Nephron progenitor cell (in vitro differentiated cells): ENCODE results near the gene DOC2B.
"Not testable (repeated sequence)": the region's sequence is repeated elsewhere in the genome, so short reads cannot be mapped to it uniquely, and the experiment has no call there.

Experiments used
- DNase-seq: peaks from one replicate; pipeline ENCODE4 v3.0.0; 2021
- H3K27ac Mint-ChIP-seq: 2 replicates; pipeline ENCODE4 v1.8.0; 2021; ENCODE audit warnings: mild to moderate bottlenecking, moderate library complexity, mixed read lengths
- H3K27me3 Mint-ChIP-seq: 2 replicates; pipeline ENCODE4 v1.8.0; 2021; ENCODE audit warnings: mild to moderate bottlenecking, low read depth, mixed read lengths; ENCODE audit not compliant: poor library complexity
- H3K36me3 Mint-ChIP-seq: 2 replicates; pipeline ENCODE4 v1.8.0; 2021; ENCODE audit warnings: low read depth, mixed read lengths
- H3K4me1 Mint-ChIP-seq: 2 replicates; pipeline ENCODE4 v1.8.0; 2021; ENCODE audit warnings: mixed read lengths
- H3K4me3 Mint-ChIP-seq: 2 replicates; pipeline ENCODE4 v1.8.0; 2021; ENCODE audit warnings: mild to moderate bottlenecking, moderate library complexity, mixed read lengths
- H3K9me3 Mint-ChIP-seq: 2 replicates; pipeline ENCODE4 v1.8.0; 2021; ENCODE audit warnings: mild to moderate bottlenecking, moderate library complexity, mixed read lengths
- TF ChIP-seq, protein P1 (sequence below): fragments of 200-600 bp; sonication (generic); IDR thresholded peaks from 2 replicates; pipeline ENCODE4 v1.5.0; 2021; ENCODE audit warnings: antibody characterized with exemption

DOC2B gene

DNA sequence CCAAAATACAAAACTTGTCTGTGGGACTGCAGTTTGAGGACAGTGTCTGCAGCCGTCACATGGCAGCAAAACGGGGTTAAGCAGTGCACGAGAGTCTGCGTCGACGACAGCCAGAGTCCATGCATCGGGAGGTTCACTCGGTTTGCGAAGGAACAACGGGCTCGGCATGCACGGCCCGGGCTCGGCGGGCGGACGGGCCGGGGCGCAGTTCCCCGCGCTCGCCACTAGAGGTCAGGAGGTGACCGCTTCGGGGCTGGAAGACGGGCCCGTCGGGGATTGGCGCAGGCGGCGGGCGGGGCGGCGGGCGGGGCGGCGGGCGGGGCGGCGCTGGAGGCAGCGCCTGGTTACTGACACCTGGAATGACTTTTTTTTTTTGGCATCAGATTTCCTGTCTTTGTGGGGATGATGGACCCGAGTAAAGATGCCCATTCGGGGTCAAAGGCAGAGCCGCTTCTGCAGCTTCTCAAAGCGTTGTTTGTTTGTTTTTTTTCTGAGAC lies 37.6 kb downstream of the DOC2B start:
- no peaks in the 10 kb centered on the region for H3K36me3 Mint-ChIP-seq

DNA sequence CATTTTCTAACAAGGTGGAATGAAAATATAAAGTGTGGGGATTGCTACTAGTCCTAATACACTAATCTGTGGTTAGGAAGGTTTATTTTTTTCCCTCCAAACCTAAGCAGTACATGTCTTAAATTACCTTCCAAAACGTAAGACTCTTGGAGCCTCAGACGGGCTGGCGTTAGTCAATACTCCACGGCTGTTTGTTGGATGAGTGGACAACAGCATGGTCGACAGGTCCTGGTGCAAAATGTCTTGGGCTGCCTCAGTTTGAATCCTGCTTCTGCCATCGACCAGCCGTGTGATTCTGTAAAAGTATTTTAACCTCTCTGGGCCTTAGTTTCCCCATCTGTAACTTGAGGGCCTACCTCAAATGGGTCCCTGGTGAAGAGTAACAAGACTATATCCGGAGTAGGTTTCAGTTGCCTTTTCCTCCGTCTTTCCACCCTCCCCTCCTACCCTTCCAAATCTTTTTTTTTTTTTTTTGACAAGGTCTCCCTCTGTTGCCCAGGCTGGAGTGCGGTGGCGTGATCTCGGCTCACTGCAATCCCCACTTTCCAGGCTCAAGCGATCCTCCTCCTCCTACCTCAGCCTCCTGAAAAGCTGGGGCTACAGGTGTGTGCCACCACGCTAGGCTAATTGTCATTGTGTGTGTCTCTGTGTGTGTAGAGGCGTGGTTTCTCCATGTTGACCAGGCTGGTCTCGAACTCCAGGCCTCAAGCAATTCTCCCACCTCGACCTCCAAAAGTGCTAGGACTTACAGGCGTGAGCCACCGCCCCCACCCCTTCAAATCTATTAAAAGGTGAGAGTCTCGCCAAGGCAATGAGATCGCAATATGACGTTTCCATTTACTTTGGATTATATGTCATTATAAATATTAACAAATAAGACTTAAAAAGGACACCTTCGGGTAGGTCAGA lies 38.3 kb downstream of the DOC2B start:
- Mint-ChIP-seq H3K4me3 (no peak overlapping the region), H3K27ac (no peak overlapping the region), H3K9me3 (no peaks in the 10 kb centered on the region), H3K4me1 (no peaks in the 10 kb centered on the region), H3K27me3 (peaks cover 13% of the 10 kb centered on the region), H3K36me3 (no peaks in the 10 kb centered on the region)
- no peak for DNase-seq
- TF ChIP-seq, protein P1, sequence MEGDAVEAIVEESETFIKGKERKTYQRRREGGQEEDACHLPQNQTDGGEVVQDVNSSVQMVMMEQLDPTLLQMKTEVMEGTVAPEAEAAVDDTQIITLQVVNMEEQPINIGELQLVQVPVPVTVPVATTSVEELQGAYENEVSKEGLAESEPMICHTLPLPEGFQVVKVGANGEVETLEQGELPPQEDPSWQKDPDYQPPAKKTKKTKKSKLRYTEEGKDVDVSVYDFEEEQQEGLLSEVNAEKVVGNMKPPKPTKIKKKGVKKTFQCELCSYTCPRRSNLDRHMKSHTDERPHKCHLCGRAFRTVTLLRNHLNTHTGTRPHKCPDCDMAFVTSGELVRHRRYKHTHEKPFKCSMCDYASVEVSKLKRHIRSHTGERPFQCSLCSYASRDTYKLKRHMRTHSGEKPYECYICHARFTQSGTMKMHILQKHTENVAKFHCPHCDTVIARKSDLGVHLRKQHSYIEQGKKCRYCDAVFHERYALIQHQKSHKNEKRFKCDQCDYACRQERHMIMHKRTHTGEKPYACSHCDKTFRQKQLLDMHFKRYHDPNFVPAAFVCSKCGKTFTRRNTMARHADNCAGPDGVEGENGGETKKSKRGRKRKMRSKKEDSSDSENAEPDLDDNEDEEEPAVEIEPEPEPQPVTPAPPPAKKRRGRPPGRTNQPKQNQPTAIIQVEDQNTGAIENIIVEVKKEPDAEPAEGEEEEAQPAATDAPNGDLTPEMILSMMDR, result no peak

More for the DNA sequence above, 37.6 kb downstream of the DOC2B start:
- Mint-ChIP-seq H3K4me1 (no peaks in the 10 kb centered on the region), H3K27me3 (peaks cover 17% of the 10 kb centered on the region), H3K4me3 (no peak overlapping the region), H3K27ac (no peak overlapping the region), H3K9me3 (no peaks in the 10 kb centered on the region)
- TF ChIP-seq, protein P1, result peak; percentile 84
- DNase-seq, result peak; percentile 97

DNA sequence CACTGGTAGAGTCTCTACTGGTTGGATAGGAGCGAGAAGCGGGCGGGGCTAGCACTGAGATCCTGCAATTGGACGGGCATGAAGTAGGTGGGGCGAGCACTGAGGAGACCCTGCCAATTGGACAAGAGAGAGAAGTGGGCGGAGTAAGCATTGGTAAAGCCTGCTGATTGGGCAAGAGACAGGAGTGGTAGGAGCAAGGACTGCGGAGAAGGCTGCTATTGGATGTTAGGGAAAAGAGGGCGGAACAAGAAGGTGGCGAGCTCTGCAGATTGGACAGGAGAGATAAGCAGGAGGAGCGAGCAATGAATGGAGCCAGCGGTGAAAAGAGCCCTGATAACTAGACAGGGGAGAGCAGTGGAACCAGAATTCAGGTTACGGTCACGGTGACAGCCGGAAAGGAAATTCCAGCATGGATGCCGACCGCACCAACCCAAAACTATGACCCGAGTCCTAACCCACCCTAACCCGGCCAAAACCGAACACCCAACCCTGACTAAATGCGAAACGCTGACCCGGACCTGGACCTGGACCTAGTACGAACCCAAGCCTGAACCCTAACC lies 39.3 kb downstream of the DOC2B start:
- TF ChIP-seq, protein P1, result no peak
- DNase-seq, result no peak

DNA sequence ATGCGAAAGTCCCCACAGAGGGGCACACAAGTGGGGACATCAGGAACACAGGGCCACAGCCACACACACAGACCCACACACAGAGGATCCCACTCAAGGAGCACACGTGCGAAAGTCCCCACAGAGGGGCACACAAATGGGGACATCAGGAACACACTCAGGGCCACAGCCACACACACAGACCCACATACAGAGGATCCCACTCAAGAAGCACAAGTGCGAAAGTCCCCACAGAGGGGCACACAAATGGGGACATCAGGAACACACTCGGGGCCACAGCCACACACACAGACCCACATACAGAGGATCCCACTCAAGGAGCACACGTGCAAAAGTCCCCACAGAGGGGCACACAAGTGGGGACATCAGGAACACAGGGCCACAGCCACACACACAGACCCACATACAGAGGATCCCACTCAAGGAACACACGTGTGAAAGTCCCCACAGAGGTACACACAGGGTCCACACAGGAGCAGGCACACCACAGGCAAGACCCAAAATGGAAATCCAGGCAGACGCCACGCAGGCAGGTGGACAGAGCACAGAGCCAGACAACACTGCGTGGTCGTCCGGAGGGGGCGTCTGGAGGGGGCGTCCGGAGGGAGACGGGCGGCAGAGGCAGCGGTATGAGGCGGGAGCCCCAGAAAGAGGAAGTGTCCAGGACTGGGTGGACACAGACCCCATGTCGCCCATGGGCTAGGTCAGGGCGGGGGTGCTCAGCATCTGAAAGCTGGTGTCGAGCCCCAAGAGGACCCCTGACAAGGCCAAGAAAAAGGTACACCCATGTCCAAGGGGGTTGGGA lies 41.8 kb downstream of the DOC2B start:
- H3K9me3 Mint-ChIP-seq, DNase-seq, H3K4me3 Mint-ChIP-seq, H3K36me3 Mint-ChIP-seq, H3K4me1 Mint-ChIP-seq, H3K27ac Mint-ChIP-seq: not testable (repeated sequence)
- H3K27me3 Mint-ChIP-seq, result peaks cover 13% of the 10 kb centered on the region

More for the DNA sequence above, 39.3 kb downstream of the DOC2B start:
- no peak overlapping the region for H3K4me3 Mint-ChIP-seq
- no peaks in the 10 kb centered on the region for H3K4me1 Mint-ChIP-seq
- H3K36me3 Mint-ChIP-seq, result no peaks in the 10 kb centered on the region
- no peaks in the 10 kb centered on the region for H3K9me3 Mint-ChIP-seq
- H3K27ac Mint-ChIP-seq, result no peak overlapping the region
- peaks cover 13% of the 10 kb centered on the region for H3K27me3 Mint-ChIP-seq

DNA sequence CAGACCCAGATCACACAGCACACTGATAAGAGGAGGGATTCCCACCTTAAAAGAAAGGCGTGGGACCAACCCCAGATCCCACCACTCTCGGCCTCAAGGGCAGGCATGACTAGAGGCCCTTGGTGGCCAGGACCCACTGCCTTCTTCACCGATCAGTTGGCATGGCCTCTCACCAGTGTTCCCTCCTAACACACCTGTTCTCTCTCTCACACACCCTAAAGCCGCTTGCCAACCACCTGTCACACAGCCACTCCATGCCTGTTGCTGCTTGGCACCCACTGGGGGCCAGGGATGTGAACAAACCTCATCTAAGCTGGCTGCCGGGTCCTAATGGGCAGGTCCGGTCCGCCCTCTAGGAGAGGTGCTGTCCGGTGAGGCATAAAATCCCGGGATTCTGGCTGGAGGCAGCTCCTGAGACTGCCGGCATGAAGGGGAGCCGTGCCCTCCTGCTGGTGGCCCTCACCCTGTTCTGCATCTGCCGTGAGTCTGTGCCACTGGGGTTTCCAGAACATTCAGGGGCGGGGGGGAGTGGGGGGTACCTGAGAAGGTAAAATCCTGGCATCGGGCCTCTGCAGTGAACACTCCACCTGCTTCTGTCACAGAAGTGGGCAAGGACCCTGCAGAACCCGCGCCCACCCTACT lies 44.2 kb downstream of the DOC2B start, which contains the start of gene SCGB1C2:
Gene SCGB1C2, plus strand, starts transcription at position 404 of the 642 bp plus-strand sequence. Its CDS starts 22 bp downstream, at position 426.
- H3K27ac Mint-ChIP-seq, H3K36me3 Mint-ChIP-seq, H3K4me3 Mint-ChIP-seq, H3K27me3 Mint-ChIP-seq, H3K4me1 Mint-ChIP-seq, DNase-seq, H3K9me3 Mint-ChIP-seq: not testable (repeated sequence)

- H3K9me3 Mint-ChIP-seq, H3K27me3 Mint-ChIP-seq, H3K27ac Mint-ChIP-seq, H3K4me1 Mint-ChIP-seq, H3K4me3 Mint-ChIP-seq, H3K36me3 Mint-ChIP-seq: not testable (repeated sequence)
- TF ChIP-seq, protein P1, result peak; percentile 44
- DNase-seq, result peak; percentile 83
Observed at GRCh38 chr17:136531-136930, 44.9 kb downstream of the DOC2B start.

- H3K27me3 Mint-ChIP-seq, H3K36me3 Mint-ChIP-seq, H3K4me3 Mint-ChIP-seq, H3K9me3 Mint-ChIP-seq, H3K27ac Mint-ChIP-seq, H3K4me1 Mint-ChIP-seq, DNase-seq: not testable (repeated sequence)
Observed at GRCh38 chr17:135895-136294, 45.6 kb downstream of the DOC2B start.

DNA sequence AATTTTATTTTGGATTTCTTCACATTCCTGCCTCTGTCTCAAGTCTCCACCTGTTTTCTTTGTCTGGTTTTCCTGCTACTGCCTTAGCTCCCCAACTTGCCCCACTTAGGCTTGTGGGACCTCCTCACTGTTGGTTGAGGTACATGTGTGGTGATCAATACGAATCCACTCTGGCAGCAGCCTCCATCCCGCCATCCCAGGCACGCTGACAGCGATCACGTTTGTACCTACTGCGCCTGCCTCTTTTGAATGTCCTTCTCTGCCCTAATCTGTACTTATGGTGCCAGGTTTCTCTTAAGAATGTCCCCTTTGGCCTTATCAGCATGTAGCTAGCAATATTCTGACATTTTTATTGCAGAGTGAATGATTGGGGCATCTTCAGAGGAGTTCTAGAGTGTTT lies 46.4 kb downstream of the DOC2B start:
- not testable (repeated sequence) for H3K9me3 Mint-ChIP-seq, H3K27me3 Mint-ChIP-seq, H3K4me3 Mint-ChIP-seq, H3K27ac Mint-ChIP-seq, H3K4me1 Mint-ChIP-seq, DNase-seq, H3K36me3 Mint-ChIP-seq
